Smooth muscle cell (in vitro differentiated cells): ENCODE measurements around the gene MTFMT. TPM values are rescaled to one million over a fixed set of nuclear protein-coding genes. Genes with fewer than 3 reads are reported as not detected.

Source experiments
- DNase-seq: peaks from one replicate; lab custom pipeline; 2025; ENCODE audit not compliant: unreplicated experiment; lab: John Stamatoyannopoulos, UW
- H2AFZ ChIP-seq: fragments of 200-600 bp; sonication (generic); 2 replicates; pipeline ENCODE4 v1.6.0; 2016; ENCODE audit warnings: antibody characterized with exemption, low read depth, mild to moderate bottlenecking
- H3F3A ChIP-seq: fragments of 200-600 bp; sonication (generic); 2 replicates; pipeline ENCODE4 v1.6.0; 2017; ENCODE audit warnings: antibody characterized with exemption, low read depth
- H3K27ac ChIP-seq: fragments of 200-600 bp; sonication (generic); 2 replicates; pipeline ENCODE4 v1.5.1; 2016; ENCODE audit warnings: low read depth, mild to moderate bottlenecking
- H3K27me3 ChIP-seq: fragments of 200-600 bp; sonication (generic); 2 replicates; pipeline ENCODE4 v1.6.1; 2016; ENCODE audit warnings: low read depth, mild to moderate bottlenecking
- H3K36me3 ChIP-seq: fragments of 200-600 bp; sonication (generic); 2 replicates; pipeline ENCODE4 v1.5.1; 2016; ENCODE audit warnings: low read depth
- H3K4me1 ChIP-seq: fragments of 200-600 bp; sonication (generic); 2 replicates; pipeline ENCODE4 v1.5.1; 2016; ENCODE audit warnings: low read depth
- H3K4me2 ChIP-seq: fragments of 200-600 bp; sonication (generic); 2 replicates; pipeline ENCODE4 v1.6.0; 2016; ENCODE audit warnings: mild to moderate bottlenecking
- H3K4me3 ChIP-seq: fragments of 200-600 bp; sonication (generic); 2 replicates; pipeline ENCODE4 v1.5.1; 2016; ENCODE audit warnings: mild to moderate bottlenecking
- H3K79me2 ChIP-seq: fragments of 200-600 bp; sonication (generic); 2 replicates; pipeline ENCODE4 v1.6.0; 2016; ENCODE audit warnings: low read depth, mild to moderate bottlenecking
- H3K9ac ChIP-seq: fragments of 200-600 bp; sonication (generic); 2 replicates; pipeline ENCODE4 v1.6.0; 2016; ENCODE audit warnings: low read depth
- H3K9me3 ChIP-seq: fragments of 200-600 bp; sonication (generic); replicated peaks from 2 replicates; pipeline ENCODE4 v1.5.1; 2016; ENCODE audit warnings: low read depth
- H4K20me1 ChIP-seq: fragments of 200-600 bp; sonication (generic); 2 replicates; pipeline ENCODE4 v1.6.0; 2016; ENCODE audit warnings: low read depth
- WGBS: methylation state at CpG from one replicate; pipeline ENCODE4 v1.1.7; 2016; ENCODE audit warnings: low lambda C conversion rate; 5-methylcytosine and 5-hydroxymethylcytosine counted together
- polyA plus RNA-seq: library from polyadenylated mRNA; unstranded; fragments of >200 nt; fragmentation: Nextera tagmentation; extraction: Ambion mirVana; gene quantifications from 2 replicates; pipeline ENCODE4 v1.2.1, GENCODE V29; 2016
- total RNA-seq: library from RNA; depleted of rRNA; stranded (reverse); fragments of >200 nt; gene quantifications from 2 replicates; pipeline ENCODE4 v1.2.3, GENCODE V29; 2014
- TF ChIP-seq, protein P1 (sequence below): fragments of 200-600 bp; sonication (generic); IDR thresholded peaks from 2 replicates; pipeline ENCODE4 v1.5.1; 2017; ENCODE audit warnings: borderline replicate concordance, mild to moderate bottlenecking, antibody characterized with exemption; ENCODE audit not compliant: insufficient read depth, poor library complexity, severe bottlenecking

The MTFMT gene
- total and polyA plus RNA-seq, 2 experiments from 2014 or later, result 11.3 to 16.8 TPM

DNA sequence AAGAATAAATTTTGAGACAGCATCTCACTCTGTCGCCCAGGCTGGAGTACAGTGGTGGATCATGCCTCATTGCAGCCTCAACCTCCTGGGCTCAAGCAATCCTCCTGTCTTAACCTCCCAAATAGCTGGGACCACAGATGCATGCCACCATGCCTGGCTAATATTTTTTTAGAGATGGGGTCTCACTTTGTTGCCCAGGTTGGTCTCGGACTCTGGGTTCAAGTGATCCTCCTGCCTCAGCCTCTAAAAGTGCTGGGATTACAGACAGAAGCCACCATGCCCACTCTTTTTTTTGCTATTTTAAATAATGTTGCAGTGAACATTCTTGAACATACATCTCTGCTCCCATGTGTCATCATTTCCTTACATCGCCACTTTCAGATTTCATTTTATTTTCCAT is 9.0 kb upstream of the MTFMT start:
- Histone ChIP-seq H2AFZ (no peak overlapping the region), H3K27ac (no peak overlapping the region), H3K79me2 (no peaks in the 10 kb centered on the region), H3K9me3 (no peaks in the 10 kb centered on the region), H3K4me1 (no peaks in the 10 kb centered on the region), H3K4me3 (no peak overlapping the region), H3K36me3 (no peaks in the 10 kb centered on the region), H3K9ac (no peak overlapping the region), H4K20me1 (no peaks in the 10 kb centered on the region), H3K4me2 (no peak overlapping the region), H3F3A (no peaks in the 10 kb centered on the region), H3K27me3 (no peaks in the 10 kb centered on the region)
- 95% methylated on average over 3 of the region's 3 CpGs for WGBS
- DNase-seq, result no peak
- TF ChIP-seq, protein P1, sequence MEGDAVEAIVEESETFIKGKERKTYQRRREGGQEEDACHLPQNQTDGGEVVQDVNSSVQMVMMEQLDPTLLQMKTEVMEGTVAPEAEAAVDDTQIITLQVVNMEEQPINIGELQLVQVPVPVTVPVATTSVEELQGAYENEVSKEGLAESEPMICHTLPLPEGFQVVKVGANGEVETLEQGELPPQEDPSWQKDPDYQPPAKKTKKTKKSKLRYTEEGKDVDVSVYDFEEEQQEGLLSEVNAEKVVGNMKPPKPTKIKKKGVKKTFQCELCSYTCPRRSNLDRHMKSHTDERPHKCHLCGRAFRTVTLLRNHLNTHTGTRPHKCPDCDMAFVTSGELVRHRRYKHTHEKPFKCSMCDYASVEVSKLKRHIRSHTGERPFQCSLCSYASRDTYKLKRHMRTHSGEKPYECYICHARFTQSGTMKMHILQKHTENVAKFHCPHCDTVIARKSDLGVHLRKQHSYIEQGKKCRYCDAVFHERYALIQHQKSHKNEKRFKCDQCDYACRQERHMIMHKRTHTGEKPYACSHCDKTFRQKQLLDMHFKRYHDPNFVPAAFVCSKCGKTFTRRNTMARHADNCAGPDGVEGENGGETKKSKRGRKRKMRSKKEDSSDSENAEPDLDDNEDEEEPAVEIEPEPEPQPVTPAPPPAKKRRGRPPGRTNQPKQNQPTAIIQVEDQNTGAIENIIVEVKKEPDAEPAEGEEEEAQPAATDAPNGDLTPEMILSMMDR, result no peak

DNA sequence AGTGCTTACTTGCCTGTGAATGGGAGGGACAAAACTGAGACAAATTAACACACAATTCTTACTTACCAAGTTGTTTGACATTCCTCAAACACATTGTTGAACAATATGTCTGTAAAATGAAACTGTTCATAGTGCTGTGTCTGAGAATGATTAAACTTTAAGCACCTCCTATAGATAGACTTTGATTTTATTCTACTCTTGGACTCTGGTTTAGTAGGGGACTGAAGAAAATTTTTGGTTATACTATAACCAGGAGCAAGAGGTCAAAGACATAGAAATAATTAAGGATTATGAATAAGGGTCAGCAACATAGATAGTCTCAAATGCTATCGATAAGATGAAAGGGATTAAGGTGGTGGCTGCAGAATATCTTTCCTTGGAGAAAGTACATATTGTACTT is 7.9 kb upstream of the MTFMT start:
- Histone ChIP-seq H3K4me3 (no peak overlapping the region), H4K20me1 (no peaks in the 10 kb centered on the region), H3F3A (no peaks in the 10 kb centered on the region), H3K4me2 (no peak overlapping the region), H2AFZ (no peak overlapping the region), H3K27me3 (no peaks in the 10 kb centered on the region), H3K36me3 (no peaks in the 10 kb centered on the region), H3K9ac (no peak overlapping the region), H3K4me1 (no peaks in the 10 kb centered on the region), H3K9me3 (no peaks in the 10 kb centered on the region), H3K79me2 (no peaks in the 10 kb centered on the region), H3K27ac (no peak overlapping the region)
- no peak for DNase-seq
- WGBS, result 100% methylated on average over 1 of the region's 1 CpG
- TF ChIP-seq, protein P1, result no peak

DNA sequence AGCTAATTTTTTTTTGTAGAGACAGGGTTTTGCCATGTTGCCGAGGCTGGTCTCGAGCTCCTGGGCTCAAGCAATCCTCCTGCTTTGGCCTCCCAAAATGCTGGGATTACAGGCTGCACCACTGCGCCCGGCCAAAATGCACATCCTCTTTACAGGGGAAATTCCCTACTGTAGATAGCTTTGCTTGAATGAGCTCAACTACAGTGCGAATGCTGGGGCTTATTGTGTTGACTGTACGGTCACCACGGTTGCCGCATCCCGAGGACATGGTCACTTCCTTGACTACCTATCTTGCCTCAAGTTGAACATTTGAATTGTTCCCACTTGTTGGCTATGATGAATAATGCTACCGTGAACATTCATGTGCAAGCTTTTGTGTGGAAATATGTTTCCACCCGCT is 5.3 kb upstream of the MTFMT start:
- no peak overlapping the region for H2AFZ ChIP-seq
- no peaks in the 10 kb centered on the region for H3F3A ChIP-seq
- DNase-seq, result no peak
- no peak overlapping the region for H3K27ac ChIP-seq
- H3K4me2 ChIP-seq, result no peak overlapping the region
- H3K9ac ChIP-seq, result no peak overlapping the region
- H3K36me3 ChIP-seq, result no peaks in the 10 kb centered on the region
- no peaks in the 10 kb centered on the region for H3K9me3 ChIP-seq
- H4K20me1 ChIP-seq, result no peaks in the 10 kb centered on the region
- H3K4me1 ChIP-seq, result no peaks in the 10 kb centered on the region
- H3K4me3 ChIP-seq, result no peak overlapping the region
- 99% methylated on average over 11 of the region's 11 CpGs for WGBS
- TF ChIP-seq, protein P1, result no peak
- H3K27me3 ChIP-seq, result no peaks in the 10 kb centered on the region
- H3K79me2 ChIP-seq, result no peaks in the 10 kb centered on the region

DNA sequence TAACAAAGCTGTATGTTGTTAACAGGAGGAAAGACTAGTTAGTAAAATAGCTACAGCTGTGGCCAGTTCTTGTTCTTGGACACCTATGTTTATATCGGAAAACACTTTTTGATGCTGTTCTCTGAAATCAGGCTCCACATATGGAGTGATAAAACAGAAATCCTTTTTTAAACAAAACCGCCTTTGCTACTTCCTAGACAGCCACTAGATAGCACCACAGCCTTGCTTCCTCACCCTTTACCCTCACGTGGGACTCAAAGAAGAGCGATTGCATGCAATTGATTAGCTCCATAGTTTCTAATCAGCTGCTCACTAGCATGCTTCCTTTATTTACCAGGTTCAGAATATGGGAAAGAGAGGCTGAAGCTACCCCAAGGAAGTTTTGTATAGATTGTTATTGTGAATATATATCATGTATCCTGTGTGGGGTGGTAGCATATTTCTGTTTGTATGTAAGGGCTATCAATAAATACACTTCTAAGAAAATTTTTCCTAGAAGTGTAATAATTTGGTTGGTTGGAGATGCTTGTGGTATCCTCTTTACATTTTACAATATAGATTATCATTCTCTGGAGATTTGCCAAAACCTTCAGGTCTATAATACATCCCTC is 4.3 kb upstream of the MTFMT start:
- no peaks in the 10 kb centered on the region for H3F3A ChIP-seq
- no peaks in the 10 kb centered on the region for H4K20me1 ChIP-seq
- TF ChIP-seq, protein P1, result peak; percentile 38
- no peaks in the 10 kb centered on the region for H3K4me1 ChIP-seq
- WGBS, result 31% methylated on average over 4 of the region's 4 CpGs
- H3K79me2 ChIP-seq, result peaks cover 2% of the 10 kb centered on the region
- no peaks in the 10 kb centered on the region for H3K36me3 ChIP-seq
- no peaks in the 10 kb centered on the region for H3K9me3 ChIP-seq
- no peak overlapping the region for H3K9ac ChIP-seq
- no peak for DNase-seq
- H2AFZ ChIP-seq, result peak overlapping the region; percentile 72
- no peak overlapping the region for H3K27ac ChIP-seq
- H3K27me3 ChIP-seq, result no peaks in the 10 kb centered on the region
- no peak overlapping the region for H3K4me2 ChIP-seq
- no peak overlapping the region for H3K4me3 ChIP-seq
